HG03378 (cell line): ENCODE data around the gene RFX8.
"Not testable (repeated sequence)": the region's sequence is repeated elsewhere in the genome, so short reads cannot be mapped to it uniquely, and the experiment has no call there.

Experiments
- ATAC-seq: cut with Tn5 transposase; IDR thresholded peaks from one replicate; pipeline ENCODE4 v1.9.1; 2021; ENCODE audit warnings: mild to moderate bottlenecking, moderate library complexity; ENCODE audit not compliant: unreplicated experiment

RFX8 gene

DNA sequence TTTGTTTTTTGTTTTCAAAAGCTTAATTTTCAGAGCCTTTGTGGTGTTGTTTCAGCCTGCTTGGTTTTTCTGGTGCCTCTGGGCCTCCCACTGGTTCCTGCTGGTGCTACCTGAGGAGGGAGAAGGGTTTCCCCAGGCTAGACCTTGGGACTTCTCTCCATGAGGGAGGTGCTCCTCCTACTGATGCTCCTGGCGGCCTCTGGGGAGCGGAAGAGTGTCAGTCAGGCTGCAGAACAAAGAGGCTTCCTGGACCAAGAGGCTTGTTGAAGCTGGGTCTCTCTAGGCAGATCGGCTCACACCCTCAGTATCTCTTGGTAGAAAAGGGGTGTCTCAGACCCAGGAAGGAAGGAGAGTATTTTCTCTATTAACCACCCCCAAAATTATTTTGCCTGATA, 32.2 kb downstream of the RFX8 start:
- no peak for ATAC-seq

DNA sequence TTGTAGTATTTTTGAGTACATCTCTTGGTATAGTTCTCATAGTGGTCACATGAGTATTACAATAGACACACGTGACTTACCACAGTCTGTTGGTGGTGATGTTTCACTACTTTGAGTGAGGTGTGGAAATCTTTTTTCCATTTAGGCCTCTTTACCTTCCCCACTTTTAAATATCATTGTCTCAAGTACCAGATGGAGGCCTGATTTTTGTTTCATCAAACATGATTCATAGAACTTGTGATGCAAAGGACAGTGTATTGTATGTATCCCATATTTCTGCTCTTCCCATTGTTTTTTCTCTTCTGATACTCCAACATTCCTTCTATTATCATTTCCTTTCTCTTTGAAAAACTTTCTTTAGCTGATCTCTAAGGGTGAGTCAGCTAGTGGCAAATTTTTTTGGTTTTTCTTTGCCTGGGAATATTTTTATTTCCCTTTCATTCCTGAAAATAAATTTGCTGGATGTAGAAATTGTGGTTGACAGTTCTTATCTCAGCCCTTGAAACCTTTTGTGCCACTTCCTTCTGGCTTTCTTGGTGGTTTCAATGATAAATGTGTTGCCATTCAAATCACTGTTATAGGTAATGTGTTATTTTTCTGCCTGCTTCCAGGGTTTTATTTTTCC, 32.8 kb downstream of the RFX8 start:
- no peak for ATAC-seq

DNA sequence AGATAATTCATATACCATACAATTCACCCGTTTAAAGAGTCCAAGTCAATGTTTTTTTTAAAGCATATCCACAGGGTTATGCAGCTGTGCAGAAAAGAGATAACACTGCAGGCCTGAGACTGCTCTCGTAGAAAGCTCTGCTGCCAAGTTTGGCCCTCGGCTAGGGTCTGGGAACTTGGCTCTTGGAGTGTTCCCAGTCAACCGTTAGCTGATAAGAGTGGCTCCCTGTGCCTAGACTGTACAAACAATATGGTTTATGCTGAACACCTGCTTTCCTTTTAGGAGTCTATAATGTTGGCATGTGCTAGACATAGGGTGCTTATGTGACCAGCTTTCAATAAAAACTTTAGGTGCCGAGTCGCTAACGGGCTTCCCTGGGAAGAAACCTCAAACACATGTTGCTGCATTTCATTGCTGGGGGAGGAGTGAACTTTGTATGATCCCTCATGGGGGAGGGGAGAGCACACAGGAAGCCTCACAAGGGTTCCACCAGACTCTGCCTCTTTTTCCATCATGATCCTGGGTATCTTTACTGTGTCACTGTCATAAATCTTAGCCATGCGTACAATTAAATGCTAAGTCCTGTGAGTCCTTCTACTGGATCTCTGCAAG, 34.7 kb downstream of the RFX8 start:
- no peak for ATAC-seq

DNA sequence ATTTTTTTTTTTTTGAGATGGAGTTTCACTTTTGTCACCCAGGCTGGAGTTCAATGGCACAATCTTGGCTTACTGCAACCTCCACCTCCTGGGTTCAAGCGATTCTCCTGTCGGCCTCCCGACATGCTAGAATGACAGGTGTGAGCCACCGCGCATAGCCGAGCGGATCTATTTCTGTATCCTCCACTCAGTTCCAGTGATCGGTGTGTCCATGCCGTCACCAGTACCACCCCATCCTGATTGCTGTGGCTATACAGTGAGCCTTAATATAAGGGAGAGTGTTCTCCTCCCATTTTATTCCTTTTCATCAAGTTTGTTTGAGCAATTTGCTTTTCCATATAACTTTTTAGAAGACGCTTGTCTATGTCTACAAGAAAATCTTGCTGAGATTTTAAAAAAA, 35.2 kb downstream of the RFX8 start:
- ATAC-seq = no peak

DNA sequence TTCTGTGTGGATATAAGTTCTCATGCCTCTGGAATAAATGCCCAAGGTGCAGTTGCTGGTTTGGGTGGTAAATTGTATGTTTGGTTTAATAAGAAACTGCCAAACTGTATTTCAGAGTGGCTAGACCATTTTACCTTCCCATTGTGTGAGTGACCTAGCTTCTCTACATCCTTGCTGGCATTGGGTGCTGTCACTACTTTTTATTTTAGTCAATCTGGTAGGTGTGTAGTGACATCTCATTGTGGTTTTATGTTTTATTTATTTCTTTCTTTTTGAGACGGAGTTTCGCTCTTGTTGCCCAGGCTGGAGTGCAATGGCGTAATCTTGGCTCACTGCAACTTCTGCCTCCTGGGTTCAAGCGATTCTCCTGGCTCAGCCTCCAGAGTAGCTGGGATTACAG, 36.4 kb downstream of the RFX8 start:
- not testable (repeated sequence) for ATAC-seq

DNA sequence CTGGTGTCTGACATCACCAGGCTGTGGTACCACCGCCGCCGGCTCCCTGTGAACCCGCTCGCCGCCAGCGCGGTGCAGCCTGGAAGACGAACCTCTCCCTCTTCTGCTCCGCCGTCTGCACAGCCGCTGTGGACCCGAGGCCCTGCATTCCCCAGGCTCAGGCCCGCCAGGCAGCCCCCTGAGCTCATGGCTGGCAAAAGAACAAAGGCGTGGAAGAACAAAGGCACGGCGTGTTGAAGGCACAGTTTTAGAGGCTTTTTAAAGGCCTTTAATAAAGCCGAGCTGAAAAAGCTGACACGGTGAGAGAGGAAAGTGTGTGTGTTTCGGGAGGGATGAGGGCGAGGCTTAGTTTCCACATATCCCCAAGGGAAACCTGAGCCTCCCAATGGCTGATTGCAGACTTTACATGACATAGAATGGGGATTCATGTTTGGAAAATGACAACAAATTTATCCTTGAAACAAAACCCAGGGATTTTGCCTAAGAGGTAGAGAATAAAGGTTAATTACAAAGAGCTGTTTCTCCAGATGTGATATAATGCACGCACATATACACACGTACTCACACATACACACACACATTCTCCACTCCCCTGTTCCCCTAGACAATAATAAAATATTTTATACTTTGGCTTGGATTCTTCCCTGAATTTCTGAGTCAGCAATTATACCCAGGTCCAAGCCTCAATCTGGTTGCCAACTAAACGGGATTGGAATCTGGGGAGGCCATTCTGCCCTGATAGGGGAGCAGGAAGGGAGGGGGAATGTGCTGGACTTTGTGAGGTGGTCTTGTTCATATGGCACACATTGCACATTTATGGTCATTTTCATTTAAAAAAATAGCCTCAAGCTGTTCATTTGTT, 39.7 kb downstream of the RFX8 start:
- no peak for ATAC-seq

DNA sequence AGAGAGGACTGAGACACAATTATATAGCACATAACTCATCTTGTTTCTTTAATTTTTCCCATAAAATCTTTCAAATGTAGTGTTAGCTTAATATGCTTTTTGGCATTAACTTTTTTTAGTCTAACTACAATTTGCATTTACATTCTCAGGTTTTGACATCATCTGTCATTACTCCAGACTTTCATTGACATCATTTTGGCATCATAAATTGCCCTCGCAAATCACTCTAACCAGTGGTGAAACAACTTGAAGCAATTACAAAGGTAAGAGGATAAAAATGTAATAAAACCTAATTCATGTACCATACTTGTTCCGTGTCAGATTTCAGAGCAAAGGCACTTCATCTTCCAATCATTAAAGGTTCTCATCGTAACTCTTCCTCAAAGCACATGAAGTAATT, 41.4 kb downstream of the RFX8 start:
- no peak for ATAC-seq

DNA sequence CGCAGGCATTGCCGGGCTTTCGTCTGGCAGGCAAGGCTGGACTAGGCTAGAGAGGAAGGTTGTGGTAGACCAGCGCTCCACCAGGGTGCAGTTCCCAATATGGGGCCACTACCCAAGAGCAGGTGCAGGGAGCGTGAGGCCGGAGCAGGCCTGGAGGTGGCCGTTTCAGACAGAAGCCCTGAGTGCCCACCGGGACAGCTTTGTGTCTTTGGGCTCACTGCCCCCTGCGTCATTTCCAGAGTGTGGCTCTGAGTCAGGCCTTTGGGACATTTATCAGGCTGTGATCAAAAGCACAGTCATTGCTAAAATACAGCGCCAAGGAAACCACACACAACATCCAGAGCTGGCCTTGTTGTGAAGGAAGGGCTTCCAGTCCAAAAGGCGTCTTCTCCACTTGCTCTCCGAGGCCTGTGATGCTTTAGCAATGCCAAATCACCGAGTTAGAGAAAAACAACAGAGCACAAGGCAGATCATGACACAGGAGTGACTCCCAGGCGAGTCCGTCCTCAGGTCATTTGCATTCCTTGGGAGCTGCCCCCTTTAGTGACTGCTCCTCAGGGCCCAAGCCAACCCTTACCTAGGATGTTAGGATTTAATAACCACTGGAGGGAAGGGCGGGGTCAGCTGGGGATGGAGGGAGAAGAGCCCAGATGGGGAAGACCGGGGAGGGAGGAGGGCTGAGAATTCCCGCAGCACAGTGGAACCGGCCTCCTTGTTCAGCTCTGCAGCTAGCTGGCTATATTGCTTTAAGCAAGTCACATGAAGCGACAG, 42.3 kb downstream of the RFX8 start:
- no peak for ATAC-seq

DNA sequence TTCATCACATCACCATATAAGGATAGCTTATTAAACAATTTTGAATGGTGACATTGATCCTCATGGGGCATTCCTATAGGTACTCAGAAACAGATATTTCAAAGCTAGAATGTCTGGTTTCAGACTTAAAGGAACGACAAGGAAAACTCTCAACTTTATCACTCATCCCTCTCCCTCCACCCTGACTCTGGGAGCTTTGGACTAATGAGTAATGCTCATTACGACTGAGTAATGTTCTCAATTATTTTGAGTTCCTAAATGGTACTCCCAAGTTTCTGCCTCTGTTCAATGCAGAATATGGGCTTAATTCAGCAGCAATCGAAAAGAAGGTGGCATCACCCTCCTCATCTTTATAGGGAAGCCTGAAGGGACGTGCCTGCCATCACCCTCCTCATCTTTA, 43.4 kb downstream of the RFX8 start:
- no peak for ATAC-seq

DNA sequence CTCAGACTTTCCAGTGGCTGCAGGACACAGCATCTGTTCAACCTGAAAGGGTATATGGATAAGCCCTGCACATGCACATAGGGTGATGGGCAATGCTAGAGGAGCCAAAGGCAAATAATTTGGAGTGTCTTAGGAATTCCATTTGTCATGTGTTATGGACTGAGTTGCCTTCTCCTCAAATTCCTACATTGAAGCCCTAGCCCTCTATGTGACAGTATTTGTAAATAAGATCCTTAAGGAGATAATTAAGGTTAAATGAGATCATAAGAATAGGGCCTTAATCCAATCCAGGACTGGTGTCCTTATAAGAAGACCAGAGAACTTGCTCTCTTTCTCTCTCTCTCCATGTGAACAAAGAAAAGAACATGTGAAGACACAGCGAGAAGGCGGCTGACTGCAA, 44.8 kb downstream of the RFX8 start:
- ATAC-seq = no peak

DNA sequence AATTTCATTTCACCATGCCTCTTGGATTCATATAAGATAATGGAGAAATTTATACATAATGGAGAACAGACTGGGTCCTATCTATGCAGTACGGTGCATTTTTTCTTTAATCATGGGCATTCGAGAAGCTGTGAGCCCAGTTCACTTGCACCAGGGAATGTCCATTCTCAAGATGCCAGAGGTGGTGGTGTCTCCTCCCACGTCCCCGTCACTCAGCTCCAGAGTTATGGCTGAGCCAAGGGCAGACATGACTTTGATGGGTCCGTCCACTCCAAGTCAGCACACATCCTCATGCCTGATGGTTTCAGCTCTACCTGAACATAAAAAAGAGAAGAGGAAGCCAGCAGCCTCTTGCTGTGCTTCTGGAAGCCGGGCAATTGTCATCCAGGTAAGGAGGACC, 45.5 kb downstream of the RFX8 start:
- ATAC-seq = no peak

DNA sequence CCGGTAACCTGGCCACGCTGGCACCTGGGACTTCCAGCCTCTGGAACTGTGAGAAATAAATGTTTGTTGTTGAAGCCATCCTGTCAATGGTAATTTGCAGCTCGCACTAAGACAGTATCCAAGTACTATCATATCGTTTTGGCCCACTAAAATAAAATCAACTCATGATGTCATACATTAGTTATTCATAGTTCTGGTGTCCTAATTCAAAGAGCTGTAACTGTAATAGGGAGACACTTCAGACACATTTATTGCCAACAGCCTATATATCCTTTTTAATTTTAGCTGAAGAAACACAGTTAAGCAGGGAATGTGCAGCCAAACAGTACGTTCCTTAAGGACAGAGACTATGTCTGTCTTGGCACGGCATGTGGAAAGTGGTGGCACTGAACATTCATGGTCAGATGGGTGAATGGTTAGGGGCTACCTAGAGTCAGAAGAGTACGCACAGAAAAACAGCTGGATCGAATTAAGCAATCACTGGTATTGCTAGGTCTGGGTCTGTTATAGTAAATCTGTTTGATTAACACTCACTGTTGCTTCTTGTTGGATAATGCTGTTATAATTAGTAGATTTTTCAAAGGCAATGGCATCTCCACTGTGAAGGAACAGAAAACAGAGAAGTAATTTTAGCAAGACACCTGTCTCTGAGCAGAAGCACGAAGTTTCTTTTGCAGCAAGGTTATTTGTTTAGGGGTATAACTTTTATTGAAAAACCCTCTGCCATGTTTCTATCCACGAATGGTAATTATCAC, 46.3 kb downstream of the RFX8 start:
- no peak for ATAC-seq

DNA sequence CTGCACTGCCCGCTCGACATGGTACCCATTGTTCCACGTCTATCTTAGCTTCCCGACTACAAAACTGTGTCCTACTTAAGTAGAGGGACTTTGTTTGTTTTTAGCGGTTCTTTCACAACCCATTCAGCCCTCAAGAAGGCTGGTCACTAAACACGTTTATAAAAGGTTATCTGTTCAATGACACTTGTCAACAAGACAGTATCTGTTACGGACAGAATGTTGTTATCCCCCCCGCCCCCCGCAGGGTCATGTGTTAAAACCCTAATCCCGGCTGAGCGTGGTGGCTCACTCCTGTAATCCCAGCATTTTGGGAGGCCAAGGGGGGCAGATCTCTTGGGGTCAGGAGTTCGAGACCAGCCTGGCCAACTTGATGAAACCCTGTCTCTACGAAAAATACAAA, 47.2 kb downstream of the RFX8 start:
- no peak for ATAC-seq

DNA sequence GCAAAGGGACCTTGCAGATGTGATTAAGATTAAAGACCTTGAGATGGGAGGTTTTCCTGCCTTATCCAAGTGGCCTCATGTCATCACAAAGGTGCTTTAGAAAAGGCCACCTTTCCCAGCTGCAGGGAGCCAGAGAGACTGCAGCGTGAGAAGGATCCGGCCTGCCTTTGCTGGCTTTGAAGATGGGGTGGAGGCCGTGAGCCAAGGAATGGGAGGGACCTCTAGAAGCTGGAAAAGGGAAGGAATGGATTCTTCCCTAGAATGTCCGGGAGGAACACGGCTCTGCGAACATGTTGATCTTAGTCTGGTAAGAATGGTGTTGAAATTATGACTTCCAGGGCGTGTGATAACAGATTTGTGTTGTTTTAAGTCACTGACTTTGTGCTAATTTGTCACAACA, 47.7 kb downstream of the RFX8 start:
- no peak for ATAC-seq

DNA sequence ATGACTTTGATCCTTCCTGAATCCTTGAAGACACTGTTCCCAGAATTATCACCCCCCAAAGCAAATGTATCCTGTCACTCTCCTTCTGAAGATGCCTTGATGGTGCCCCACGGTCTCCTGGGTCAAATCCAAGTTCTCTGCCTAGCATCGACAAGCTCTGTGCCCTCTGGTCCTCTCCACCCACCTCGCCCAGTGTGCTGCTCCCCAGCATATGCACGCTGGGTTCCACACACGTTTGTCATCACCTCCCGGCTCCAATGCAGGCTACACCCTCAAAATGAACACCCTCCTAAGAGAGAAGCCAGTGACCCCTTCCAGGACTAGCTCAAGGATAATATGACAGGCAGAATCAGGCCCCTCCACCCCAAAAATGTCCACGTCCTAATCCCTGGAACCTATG, 48.1 kb downstream of the RFX8 start:
- ATAC-seq = no peak

DNA sequence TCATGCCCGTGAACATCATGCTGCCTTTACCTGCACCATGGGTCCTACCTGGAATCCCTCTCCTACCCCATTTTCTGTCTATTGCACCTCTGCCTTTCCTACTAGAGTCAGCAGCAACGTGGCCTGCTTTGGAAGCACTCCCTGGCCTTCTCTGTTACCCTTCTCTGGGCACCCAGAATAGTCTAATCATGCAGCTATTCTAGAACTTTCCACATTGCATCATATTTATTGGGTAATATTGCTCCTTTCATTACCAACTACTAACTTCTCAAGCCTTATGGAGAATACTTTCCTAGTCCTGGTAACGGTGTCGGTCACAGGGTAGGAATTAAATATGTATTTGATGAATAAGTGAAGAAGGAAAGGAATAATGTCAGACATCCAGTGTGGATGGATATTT, 54.3 kb downstream of the RFX8 start:
- ATAC-seq = no peak

DNA sequence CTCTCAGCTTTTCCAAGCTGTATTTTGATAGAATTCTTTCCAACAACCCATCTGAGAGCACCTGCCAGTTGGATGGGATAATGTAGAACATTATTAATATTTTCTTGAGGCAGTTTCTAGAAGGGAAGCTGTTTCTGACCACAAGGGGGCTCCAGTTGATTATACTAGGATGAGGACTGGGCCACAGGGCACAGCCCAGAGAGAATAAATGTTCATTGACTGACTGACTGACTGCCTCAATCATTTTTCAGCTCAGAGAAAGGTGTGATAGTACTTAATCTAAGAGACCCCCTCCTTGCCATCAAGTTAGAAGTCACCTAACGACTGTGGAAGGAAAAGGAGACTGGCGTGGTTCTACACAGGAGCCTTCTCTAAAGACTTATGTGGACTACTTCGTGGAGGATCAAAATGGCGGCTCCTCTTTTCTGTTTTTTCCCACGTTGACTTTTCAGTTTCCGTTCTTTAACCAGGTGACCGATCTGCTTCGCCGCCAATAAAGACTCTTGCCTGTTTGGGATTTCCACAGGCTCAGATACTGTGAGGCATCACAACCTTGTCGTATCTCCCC, 55.7 kb downstream of the RFX8 start:
- no peak for ATAC-seq

DNA sequence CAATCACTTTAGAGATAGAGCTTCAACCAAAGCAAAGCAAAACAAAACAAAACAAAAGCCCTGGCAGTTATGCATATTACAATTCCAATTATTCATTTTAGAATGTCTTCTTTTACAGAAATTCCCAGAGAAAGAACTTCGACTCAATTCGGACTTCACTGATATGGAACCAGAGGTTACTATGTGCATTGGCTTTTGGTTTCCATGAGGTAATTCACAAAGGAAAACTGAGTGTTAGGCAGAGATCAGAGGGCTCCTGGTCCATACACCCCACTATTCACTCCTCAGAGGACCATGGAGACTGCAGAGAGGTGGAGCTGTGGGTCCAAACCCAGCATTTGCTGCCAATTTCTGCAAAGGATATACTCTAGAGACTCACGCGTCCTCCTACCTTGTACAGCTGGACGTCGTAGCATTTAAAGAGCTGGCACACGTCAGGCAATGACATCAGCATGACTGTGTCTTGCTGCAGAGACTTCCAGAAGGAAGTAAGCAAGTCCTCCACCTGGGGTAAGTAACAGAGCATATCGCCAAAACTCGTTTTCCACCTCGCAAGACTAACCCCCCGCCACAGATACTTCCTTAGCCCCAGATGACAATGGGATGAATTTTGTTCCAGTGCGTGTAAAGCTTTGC, 56.3 kb downstream of the RFX8 start:
- ATAC-seq = no peak

DNA sequence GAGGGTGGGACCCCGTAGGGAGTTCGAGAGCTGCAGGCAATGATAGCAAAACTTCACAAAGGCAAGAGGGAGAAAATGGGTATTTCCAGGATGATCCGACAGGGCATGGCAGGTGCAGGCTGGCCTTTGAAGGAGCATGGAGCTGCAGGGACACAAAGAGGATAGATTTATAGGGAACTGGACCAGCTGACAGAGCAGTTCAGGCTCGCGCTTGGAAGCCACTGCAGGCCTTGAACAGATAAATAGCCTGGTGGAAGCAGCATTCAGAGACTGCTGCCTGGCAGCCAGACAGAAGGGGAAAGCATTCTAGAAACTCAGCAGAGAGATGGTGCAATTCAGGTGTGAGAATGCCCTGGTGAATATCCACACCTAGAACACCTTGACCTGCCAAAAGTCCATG, 58.3 kb downstream of the RFX8 start:
- no peak for ATAC-seq

DNA sequence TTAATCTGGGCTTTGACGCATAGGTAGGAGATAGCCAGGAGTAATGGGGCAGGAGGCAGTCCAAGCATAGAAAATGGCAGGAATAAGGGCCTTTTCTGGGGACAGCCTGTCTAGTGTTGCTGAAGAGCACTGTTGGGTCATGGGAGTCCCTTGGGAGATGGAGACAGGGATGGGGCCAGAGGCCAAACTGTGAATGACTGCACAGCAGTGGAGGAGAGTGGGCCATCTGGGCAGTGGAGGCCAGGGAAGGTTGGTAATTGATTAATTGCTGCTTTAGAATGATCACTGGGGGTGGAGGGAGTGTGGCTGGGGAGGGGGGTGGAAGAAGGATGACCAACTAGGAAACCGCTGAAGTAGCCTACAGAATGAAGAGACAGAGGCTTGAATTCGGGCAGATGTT, 59.0 kb downstream of the RFX8 start:
- no peak for ATAC-seq
